HG03060 (cell line): ENCODE measurements around the gene KRT24.
"Not testable (repeated sequence)": the region's sequence is repeated elsewhere in the genome, so short reads cannot be mapped to it uniquely, and the experiment has no call there.

ENCODE experiments used
- ATAC-seq: cut with Tn5 transposase; IDR thresholded peaks from one replicate; pipeline ENCODE4 v1.9.1; 2021; ENCODE audit warnings: low read depth, moderate number of reproducible peaks; ENCODE audit not compliant: unreplicated experiment

KRT24 gene

GRCh38 chr17:40703652-40704051 lies at the start of gene KRT24:
Gene KRT24 (minus strand): TSS chr17:40703752. CDS start chr17:40703693, 59 bp downstream.
- no peak for ATAC-seq

- no peak for ATAC-seq
These were observed 47.5 kb upstream of the KRT24 start for GRCh38 chr17:40751065-40751464.

GRCh38 chr17:40750391-40750790 lies 46.8 kb upstream of the KRT24 start:
- ATAC-seq, result no peak

- ATAC-seq, result not testable (repeated sequence)
These were observed 45.1 kb upstream of the KRT24 start for GRCh38 chr17:40748666-40749065.

- ATAC-seq, result no peak
These were observed 35.0 kb upstream of the KRT24 start for GRCh38 chr17:40738553-40738952.

- no peak for ATAC-seq
These were observed 31.5 kb upstream of the KRT24 start for GRCh38 chr17:40735016-40735415.

- no peak for ATAC-seq
These were observed 30.5 kb upstream of the KRT24 start for GRCh38 chr17:40734018-40734417.

GRCh38 chr17:40730970-40731369 lies 27.4 kb upstream of the KRT24 start:
- no peak for ATAC-seq

- ATAC-seq, result no peak
These were observed 24.1 kb upstream of the KRT24 start for GRCh38 chr17:40727447-40728231.

- no peak for ATAC-seq
These were observed 23.4 kb upstream of the KRT24 start for GRCh38 chr17:40726919-40727318.

GRCh38 chr17:40724656-40725055 lies 21.1 kb upstream of the KRT24 start:
- ATAC-seq, result no peak

GRCh38 chr17:40722241-40722640 lies 18.7 kb upstream of the KRT24 start:
- ATAC-seq, result no peak

GRCh38 chr17:40720899-40721298 lies 17.3 kb upstream of the KRT24 start:
- no peak for ATAC-seq

- ATAC-seq, result no peak
These were observed 15.4 kb upstream of the KRT24 start for GRCh38 chr17:40718930-40719329.

GRCh38 chr17:40717776-40718175 lies 14.2 kb upstream of the KRT24 start:
- ATAC-seq, result no peak

- no peak for ATAC-seq
These were observed 10.9 kb upstream of the KRT24 start for GRCh38 chr17:40714473-40714872.

GRCh38 chr17:40707745-40708144 lies 4.2 kb upstream of the KRT24 start:
- ATAC-seq, result no peak

GRCh38 chr17:40705584-40705983 lies 2.0 kb upstream of the KRT24 start:
- no peak for ATAC-seq

GRCh38 chr17:40702271-40702670 lies 1.3 kb downstream of the KRT24 start:
- no peak for ATAC-seq

- no peak for ATAC-seq
These were observed 3.7 kb downstream of the KRT24 start for GRCh38 chr17:40699853-40700252.

- ATAC-seq, result no peak
These were observed 4.2 kb downstream of the KRT24 start for GRCh38 chr17:40699371-40699770.

GRCh38 chr17:40697297-40697696 lies 6.3 kb downstream of the KRT24 start:
- no peak for ATAC-seq

- ATAC-seq, result no peak
These were observed 6.9 kb downstream of the KRT24 start for GRCh38 chr17:40696651-40697072.
